NCI-H146 treated with DMSO at 0.1 percent for 48 hours (cell line): ENCODE measurements around the gene RPP30.

Experiments
- DNase-seq: peaks from one replicate; lab custom pipeline; 2025; ENCODE audit not compliant: unreplicated experiment; lab: John Stamatoyannopoulos, UW

RPP30 gene

DNA sequence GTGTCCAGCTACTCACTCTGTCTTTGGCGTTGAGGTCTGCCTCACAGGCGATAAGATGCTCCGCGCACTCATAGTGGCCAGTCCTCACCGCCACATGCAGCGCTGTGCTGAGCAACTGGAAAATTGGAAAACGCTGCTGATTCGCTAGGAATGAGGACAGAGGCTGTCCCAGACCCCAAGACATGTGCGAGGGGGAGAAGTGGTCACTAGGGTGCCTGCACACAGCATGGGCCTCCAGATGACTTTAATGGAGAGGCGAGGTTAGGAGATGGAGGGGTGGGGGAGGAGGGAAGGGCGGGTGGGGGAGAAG lies 43.9 kb downstream of the RPP30 start:
- no peak for DNase-seq

DNA sequence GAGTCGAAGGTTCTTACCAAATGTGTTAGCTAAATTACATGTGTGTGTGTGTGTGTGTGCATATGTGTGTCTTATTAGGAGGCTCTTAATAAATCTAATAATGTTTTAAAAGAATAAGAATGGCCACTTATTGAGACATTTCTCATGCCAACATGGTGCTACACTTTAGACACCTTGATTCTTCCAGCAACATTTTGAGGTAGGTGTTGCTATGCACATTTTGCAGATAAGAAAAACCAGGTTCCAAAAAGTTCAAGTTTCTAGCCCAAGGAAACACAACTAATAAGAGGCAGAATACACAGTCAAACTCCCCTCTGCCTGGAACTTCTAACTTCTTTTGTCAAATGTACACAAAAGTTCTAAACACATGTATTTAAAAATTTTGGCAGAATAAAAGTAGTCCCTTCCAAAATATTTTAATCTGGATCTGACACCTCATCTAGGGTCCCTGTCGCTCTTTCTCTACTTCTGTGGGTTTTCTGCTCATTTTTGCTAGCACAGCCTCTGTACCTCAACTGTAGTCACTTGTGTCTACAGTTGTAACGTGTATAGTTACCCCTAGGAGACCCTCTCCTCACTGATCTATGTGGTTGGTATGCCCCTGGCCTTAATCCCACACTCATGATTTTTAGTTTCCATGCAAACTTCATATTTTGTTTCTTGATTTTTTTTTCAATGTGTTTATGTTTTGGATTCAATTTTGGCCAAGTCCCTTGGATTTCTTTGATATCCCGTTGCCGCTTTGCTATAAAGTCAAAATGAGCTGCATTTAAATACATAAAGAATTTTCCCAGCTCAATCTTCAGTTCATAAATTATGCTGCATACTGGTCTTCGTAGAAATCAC lies 44.8 kb downstream of the RPP30 start:
- DNase-seq: no peak

DNA sequence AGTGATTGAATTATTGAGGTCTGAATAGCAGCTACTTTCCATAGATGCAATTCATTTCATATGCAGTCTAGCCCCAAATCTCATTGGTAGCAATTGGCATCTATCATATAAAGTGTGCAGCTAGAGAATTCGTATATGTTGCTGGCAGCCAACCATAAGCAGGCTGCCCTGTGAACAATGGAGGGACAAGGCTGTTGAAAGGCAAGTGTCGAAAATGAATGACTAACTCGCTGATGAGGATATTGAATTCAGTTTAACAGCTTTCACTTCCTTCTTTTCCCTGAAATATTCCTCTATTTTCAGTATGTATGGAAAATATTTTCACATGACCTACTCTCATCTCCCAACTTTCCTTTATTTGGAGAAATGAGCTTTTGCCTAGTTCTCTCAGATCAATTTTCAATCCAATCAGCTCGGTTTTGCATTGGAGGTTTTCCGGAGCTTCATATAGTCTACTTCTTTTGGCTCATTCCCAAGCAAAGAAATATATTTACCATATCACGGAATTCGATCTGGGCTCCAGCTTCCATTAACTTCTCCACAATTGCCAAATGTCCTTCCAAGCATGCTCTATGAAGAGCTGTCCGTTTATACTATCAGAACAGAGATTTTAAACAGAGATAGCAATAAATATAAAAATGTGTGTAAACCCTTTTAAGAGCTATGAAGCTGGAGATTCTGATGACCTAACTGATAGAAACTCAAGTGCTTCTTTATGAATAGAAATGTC lies 45.6 kb downstream of the RPP30 start:
- DNase-seq: no peak

DNA sequence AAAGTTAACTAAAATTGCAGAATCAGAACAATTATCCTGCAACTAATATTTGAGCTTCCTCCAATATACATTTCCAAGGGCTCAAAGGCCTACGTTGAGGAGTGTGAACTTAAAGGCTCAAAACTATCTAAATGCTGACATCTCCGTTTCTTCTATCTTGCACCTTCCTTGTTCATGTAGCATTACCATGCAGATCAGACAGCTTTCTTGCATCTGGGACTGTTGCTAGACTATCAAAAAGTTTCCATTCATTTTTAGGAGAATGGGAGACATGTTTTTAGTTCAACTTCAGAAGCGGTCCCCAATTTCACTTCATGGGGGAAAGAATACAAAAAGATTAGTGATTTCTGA lies 46.2 kb downstream of the RPP30 start:
- DNase-seq: no peak

DNA sequence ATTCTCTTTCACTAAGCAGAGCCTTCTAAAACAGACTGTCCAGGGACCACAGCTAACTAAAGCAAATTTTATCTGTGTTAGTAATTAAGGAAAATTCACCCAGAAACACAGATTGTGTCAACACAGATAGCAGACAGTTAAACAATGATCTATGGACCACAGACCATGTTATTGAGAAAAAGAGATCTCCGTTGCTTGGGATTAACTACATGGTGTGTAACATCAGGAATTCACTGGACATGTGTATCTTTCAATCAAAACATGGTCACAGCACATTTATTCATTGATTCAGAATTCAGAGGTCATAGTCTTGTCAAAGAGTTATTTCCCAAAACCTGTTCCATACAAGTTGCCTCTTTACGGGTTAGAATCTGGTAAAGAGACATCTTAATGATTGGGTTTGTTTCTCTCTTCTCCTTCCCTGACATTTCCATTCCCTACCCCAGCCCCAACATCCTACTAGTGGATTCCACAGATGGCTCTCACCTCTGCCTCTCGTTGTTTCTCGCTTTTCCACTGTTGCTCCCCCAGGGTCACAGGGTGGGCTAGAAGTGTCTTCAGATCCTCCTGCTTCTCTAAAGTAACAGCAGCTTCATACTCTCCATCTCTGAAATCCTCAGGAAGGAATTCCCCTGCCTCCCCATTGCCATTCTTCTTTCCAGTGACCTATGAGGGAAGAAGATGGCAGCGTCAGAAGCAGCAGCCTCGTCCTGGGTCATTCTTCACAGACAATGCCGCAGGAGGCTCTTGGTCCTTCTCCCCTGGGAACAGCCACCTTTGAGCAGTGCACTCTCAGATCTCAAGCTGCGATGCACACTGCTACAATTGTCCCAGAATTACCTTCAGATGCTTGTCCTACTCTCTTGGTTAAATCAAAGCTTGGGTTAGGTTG lies 48.2 kb downstream of the RPP30 start:
- no peak for DNase-seq

DNA sequence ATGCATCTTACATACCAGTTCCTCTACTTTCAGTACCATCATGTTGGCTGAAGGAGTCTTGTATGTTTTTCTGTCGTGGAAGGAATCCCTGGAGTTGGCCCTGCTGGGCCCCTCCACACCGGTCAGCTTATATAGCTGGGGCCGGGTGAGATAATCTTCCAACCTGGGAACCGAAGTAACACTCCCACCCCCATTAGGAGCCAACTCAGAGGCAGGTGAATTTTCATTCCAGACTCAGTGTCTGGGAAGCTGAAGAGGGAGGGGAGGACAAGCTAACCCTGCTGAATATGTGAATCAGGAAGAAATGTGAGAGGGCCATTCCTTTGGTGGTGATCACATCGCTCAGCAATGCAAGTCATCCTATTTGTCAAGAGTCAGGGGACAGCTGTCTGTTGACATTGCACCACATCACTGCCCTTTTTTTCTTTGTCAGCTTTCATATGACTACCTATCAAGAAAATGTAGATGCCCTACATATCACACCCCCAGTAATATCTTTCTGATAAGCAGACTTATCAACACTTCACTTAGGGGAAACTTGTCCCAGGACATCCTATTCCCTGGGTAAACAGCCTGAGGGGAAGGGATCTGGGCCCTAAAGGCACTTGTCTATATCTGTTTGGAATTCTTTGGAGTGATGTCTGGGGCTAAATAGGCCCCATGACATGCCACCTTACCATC lies 49.4 kb downstream of the RPP30 start, which contains the start of gene ANKRD1:
Gene ANKRD1 (minus strand): TSS at position 102 of the 681 bp plus-strand sequence. CDS start 60 bp downstream, at position 42.
- no peak for DNase-seq

DNA sequence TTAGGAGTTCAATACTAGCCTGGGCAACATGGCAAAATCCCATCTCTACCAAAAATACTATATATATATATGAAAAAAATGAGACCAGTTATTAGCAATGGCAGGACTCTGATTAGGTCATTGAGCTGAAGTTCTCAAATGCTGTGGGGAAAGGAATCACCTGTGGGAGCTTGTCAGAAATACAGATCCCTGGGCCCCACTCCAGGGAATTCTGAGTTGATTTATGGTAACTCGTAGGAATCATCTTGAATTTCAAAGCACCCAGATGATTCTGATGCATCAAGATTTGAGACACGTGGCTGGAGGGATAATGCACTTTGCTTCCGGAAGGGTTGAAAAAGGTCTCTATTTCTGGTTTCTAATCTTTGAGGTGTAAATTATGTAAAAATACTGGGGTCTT lies 50.1 kb downstream of the RPP30 start:
- no peak for DNase-seq

DNA sequence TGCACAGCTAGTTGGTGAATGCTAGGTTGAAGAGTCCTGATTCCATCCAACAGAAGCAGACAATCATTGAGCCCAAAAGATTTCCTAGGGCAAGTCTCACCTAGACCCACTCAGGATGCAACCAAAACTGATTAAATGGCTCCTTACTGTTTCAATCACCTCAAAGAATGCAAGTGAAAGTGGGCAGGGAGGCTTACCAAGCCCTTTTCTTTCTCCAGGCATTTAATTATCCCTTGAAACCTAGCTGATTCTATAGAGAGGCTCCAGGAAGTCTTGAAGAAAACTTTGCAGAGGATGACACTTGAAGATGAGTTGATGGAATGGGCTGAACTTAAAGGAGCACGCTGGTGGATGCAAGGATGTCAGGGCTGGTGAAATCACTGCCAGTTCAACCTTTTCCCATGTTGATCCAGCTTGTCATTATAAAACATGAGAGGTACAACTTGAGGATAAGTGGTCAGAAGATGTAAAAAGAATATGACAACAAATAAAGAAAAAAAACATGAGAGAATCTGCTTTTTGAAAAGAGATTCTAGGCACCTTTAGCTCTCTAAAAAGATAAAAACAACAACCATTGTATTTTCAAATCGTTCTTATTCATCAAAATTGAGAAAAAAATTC lies 51.4 kb downstream of the RPP30 start:
- no peak for DNase-seq

DNA sequence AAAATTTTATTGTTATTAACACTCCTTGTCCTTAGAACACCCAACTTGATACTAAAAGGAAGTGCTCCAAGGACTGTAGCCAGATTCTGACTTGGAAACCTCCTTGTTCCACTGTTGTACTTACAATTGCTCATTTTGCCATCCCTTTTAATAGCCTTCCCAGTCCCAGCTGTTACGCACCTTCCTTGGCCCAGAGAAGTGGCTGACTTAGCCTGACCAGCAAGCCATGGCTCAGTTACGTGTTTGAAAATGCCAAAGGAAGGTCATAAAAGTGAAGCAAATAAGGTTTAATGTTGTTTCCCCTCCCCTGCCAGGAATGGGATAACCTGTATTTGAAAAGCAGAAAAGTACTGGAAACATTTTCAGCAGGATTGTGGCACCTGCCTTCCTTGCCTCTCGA lies 52.8 kb downstream of the RPP30 start:
- DNase-seq: no peak

DNA sequence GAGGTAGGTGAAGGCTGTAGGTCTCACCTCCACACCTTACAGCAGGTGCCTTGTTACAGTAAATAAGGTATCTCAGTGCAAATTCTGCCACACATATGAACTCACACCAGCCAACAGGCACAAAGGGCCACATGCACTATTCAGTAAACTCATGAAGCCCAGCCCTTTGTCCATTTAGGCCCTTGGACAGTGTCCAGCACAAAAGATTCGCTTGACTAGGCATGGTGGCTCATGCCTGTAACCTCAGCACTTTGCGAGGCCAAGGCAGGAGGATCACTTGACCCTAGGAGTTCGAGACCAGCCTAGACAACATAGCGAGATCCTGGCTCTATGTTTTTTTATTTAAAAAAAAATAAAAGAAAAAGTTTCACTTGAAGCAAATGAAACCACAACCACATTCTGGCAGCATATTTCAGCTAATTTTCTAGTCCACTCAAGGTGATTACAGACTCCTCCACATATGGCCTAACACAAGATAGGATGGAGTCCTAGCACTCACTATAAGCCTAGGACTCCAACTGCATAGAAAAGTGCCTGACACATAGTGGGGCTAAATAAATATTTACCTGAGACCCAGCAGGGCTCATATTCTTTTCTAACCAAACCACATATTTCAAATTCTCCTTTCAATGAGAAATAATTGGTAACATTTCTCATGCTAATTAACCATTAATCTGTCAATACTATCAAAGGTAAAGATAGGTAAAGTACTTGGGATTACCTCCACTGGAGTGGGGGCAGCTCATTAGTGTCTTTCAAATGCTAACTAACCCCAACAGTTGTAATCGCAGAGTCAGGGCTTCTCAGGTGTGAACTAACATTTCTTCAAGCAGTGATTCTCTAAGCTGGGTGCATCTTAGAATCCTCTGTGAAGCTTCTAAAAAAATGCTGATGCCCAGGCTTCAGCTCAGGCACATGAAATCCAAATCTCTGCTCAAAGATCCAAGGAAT lies 53.6 kb downstream of the RPP30 start:
- DNase-seq: no peak

DNA sequence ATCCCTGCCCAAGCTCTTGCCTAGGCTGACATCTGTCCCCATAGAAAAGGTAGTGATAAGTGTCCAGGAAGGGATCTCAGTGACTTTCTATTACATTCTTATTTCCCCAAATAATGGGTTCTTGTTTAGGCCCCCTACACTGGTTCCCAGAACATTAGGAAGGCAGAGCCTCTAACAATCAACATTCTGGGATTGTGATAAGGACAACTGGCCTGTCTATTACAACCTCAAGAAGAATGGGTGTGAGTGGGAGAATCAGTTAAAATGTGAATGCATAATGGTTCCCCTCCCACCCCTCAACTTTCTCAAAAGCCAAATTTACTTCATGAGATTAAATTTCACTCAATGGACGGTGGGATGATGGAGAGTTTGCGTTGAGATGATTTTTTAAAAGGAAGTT lies 55.5 kb downstream of the RPP30 start:
- no peak for DNase-seq

DNA sequence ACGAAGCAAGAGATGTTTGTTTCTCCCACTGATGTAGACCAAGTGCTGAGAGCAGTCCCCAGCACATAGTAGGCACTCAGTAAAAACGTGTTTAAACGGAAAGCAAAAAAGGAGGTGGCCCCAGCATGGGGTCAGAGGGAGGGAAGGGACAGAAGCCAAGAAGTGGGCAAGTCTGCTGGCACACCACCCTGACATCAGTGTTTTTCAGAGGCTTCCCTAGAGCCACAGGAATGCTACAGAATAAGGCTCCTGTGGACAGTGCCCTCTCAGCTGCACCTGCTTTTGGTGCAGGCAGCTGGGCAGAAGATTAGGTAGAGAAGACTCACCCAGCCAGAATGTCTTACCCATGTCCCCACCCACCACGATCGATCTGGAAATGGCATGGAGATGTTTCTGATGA lies 57.4 kb downstream of the RPP30 start:
- DNase-seq: no peak

DNA sequence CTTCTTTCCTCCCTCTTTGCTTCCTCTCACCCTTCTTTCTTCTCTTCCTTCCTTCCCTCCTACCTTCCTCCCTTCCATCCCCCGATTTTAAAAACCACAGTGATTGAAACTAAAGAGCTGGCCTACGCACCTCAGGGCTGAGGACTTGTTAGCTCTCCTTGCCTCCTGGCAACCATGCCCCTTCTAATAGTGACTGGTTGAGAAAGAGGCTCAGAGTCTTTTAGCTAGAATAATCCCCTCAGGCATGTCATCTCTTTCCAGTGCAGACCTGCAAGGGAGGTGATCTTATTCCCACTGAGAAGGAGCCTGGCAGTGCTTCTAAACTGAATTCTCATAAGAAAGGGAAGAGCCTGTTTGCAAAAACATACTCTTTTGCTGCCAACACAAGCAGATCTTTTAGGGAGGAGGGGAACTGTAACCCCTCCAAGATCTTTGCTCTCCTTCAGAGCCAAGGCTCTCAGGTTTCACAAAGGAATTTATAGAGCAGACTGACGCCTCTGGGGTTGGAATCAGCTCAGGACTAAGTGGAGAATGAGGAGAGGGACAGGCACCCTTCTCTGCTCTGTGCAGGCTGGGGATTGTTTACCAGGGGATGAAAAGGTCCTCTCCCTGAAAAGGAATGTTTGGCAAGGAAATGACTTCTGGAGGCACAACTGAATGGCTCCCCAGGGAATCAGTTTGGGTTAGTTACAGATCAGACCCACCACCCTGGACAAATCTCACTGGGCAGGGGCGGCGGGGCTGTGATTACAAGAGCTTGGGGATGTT lies 58.5 kb downstream of the RPP30 start:
- DNase-seq: peak; percentile 1

DNA sequence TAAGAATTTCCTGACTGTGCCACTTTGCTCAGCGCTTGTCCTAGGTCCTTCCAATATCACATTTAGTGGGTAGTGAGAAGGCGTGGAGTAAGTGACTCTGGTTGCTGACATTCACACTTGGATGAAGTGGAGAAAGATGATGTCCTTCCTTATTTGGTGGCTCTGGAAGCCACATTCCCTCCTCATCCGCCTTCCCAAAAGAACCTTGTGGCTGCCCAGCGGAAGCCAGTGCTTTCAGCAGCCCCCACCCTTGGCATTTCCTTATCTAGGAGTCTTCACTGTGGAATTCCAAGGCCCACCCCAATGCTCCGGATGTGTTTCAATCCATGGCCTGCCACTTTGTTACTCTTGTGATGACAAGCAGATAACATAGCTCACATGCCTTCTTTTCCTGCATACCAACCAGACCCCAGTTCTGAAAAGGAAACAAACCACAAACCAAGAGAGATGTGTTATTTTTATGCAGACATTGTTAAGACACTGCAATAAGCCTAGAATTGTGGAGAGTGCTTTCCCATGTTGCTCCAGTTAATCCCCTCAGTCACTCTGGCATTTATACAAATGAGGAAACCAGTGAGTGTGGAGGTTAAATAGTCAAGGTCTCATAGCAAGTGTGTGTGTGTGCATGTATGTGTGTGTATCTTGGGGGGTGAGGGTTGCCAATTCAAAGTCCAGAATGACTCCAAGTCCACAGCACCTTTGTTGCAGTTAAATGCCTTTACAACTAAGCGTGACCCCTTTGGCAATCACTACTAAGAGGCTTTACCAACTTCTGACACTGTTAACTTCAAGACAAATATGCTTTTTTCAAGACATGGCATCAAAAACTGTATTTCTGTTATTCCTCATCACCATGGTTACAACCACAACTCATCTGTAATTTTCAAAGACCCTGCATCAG lies 59.4 kb downstream of the RPP30 start:
- no peak for DNase-seq

DNA sequence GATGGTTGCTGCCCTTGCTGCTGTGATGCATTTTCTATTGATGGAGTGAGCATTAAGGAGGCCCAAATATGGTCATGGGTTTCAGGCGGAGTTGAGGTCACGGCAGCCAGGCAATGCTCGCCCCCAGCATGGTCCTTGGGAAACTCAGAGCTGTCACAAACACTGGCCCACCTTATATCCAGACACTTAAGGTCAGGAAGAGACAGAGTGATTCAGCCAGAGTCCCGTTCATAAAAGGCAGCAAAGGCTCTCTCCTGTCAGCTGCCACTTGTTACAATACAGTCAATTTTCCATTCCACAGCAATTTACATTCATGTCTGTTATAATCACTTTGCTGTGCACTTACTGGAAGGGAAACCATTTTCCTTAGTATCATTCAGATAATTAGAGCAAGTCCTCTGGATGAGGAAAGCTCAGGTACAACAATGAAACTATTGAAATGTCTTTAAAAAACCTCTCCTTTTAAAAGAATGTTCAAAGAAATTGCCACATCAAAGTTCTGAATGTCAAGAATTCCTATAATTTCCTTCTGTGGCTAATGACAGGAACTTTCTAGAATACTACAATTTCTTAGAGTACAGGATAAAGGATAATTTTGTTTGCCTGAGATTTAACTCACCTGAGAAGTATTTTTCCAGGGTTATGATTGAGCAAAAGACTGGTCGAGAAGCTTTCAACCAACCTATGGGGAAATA lies 64.0 kb downstream of the RPP30 start:
- DNase-seq: no peak

DNA sequence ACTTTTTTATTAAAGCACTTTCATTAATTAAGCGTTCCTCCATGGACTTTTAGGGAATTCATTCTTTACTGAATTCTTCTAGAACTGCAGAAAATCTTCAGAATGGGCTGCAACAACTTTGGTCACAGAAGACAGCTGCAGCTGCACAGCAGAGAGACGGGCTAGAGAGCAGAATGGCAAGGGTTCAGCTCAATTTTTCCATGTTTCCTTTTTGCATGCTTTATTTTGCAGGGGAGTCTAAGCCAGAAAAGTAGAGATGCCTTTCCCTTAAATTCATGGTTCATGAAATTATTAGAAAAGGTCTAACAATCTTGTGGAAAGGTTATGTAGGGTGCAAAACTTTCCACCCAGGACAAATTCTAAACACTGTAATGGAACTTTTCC lies 64.5 kb downstream of the RPP30 start:
- no peak for DNase-seq

DNA sequence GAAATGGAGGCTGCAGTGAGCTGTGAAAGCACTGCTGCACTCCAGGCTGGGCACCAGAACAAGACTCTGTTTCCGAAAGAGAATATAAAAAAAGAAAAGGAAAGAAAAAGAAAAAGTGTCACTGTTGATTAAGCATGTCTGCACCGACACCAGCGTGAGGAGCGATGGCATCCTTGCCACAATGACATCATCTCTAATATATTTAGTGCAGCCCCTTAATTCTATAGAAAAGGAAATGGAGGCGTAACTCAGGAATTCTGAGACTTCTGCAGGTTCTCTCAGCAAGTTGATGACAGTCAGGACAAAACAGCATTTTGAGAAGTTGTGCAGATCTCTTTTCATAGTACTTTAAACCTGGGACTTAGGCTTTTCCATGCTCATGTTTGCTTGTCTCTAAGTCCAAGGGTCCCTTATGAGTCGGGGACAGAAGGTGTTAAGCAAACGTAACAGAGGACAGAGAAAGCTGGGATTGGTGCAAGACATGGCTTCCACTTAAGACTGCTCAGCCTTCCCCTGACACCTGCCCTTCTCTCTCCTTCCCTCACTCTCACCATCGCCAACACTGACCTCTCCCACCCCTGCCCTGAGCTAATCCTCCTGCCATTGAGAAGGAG lies 66.0 kb downstream of the RPP30 start:
- no peak for DNase-seq
